Colonic mucosa (tissue), 4 donors: ENCODE data around the gene CCDC91. TPM values are rescaled to one million over a fixed set of nuclear protein-coding genes. Genes with fewer than 3 reads are reported as not detected.

ENCODE experiments used
- DNase-seq: peaks from one replicate; pipeline ENCODE4 v3.0.0-alpha.2; 2020
- H3K27ac ChIP-seq: fragments of 200-600 bp; one replicate; pipeline ENCODE4 v1.8.0; 2021
- H3K27me3 ChIP-seq: fragments of 200-600 bp; one replicate; pipeline ENCODE4 v1.8.0; 2021
- H3K36me3 ChIP-seq: fragments of 200-600 bp; one replicate; pipeline ENCODE4 v1.8.0; 2021
- H3K4me1 ChIP-seq: fragments of 200-600 bp; one replicate; pipeline ENCODE4 v1.8.0; 2021; ENCODE audit warnings: mild to moderate bottlenecking
- H3K4me3 ChIP-seq: fragments of 200-600 bp; one replicate; pipeline ENCODE4 v1.8.0; 2021
- H3K9ac ChIP-seq, 2 donors: one replicate each; pipeline ENCODE4 v1.7.0; 2013; ENCODE audit warnings: control low read depth in 2 of 2, low read depth in 2 of 2, low read length in 2 of 2
- H3K9me3 ChIP-seq: fragments of 200-600 bp; one replicate; pipeline ENCODE4 v1.8.0; 2021
- CTCF ChIP-seq: fragments of 200-600 bp; IDR thresholded peaks from one replicate; pipeline ENCODE4 v1.8.0; 2022; ENCODE audit warnings: antibody characterized with exemption, mild to moderate bottlenecking
- intact Hi-C: fragments of 100-400 bp; cut with DNase I; formaldehyde crosslinking; loops from one replicate; pipeline ENCODE4 v1.14.1; 2022
- total RNA-seq, 2 donors: library from RNA; stranded (reverse); fragmentation: NEBNext Ultra II Directional in 1 of 2; extraction: Animal tissue kit (Norgen Biotek cat#: 25700) in 1 of 2; gene quantifications; one replicate each; pipeline ENCODE4 v1.2.1, GENCODE V29; 2021
- donor health status: healthy.
- donor health status: DM: no; HTN: no; CAD: no.
- donor health status: DM: no; HTN: no; CAD: no.

CCDC91 gene
- total RNA-seq, 2 donors from 2014 or later: 15.6 to 20.5 TPM

- no peak for TF ChIP-seq CTCF
- no peaks in the 10 kb centered on the region for H3K36me3 ChIP-seq
- H3K9me3 ChIP-seq: no peaks in the 10 kb centered on the region
- no peak overlapping the region for H3K27ac ChIP-seq
- no peak overlapping the region for H3K9ac ChIP-seq
- H3K4me3 ChIP-seq: no peak overlapping the region
- no peaks in the 10 kb centered on the region for H3K4me1 ChIP-seq
- intact Hi-C loops: no loop called here
- no peak for DNase-seq
- no peaks in the 10 kb centered on the region for H3K27me3 ChIP-seq
Measured at GRCh38 chr12:28215021-28215420, 24.8 kb downstream of the CCDC91 start.

- no peak for DNase-seq
- intact Hi-C loops: no loop called here
- no peak overlapping the region for H3K9ac ChIP-seq
- no peak overlapping the region for H3K4me3 ChIP-seq
- no peak overlapping the region for H3K27ac ChIP-seq
- TF ChIP-seq CTCF: no peak
- no peaks in the 10 kb centered on the region for H3K9me3 ChIP-seq
- H3K27me3 ChIP-seq: no peaks in the 10 kb centered on the region
- no peaks in the 10 kb centered on the region for H3K4me1 ChIP-seq
- H3K36me3 ChIP-seq: no peaks in the 10 kb centered on the region
Measured at GRCh38 chr12:28216016-28216415, 25.8 kb downstream of the CCDC91 start.

GRCh38 chr12:28217805-28218204, 27.5 kb downstream of the CCDC91 start:
- no peak for TF ChIP-seq CTCF
- intact Hi-C loops: no loop called here

GRCh38 chr12:28218875-28219274, 28.6 kb downstream of the CCDC91 start:
- Histone ChIP-seq H3K4me3 (no peak overlapping the region), H3K36me3 (no peaks in the 10 kb centered on the region), H3K27ac (no peak overlapping the region), H3K27me3 (no peaks in the 10 kb centered on the region), H3K9me3 (no peaks in the 10 kb centered on the region), H3K9ac (no peak overlapping the region), H3K4me1 (no peaks in the 10 kb centered on the region)
- intact Hi-C loops: no loop called here
- no peak for TF ChIP-seq CTCF
- DNase-seq: no peak

More at GRCh38 chr12:28217805-28218204, 27.5 kb downstream of the CCDC91 start:
- no peaks in the 10 kb centered on the region for H3K27me3 ChIP-seq
- no peak overlapping the region for H3K9ac ChIP-seq
- DNase-seq: no peak
- H3K4me1 ChIP-seq: no peaks in the 10 kb centered on the region
- no peaks in the 10 kb centered on the region for H3K36me3 ChIP-seq
- no peak overlapping the region for H3K27ac ChIP-seq
- no peak overlapping the region for H3K4me3 ChIP-seq
- H3K9me3 ChIP-seq: no peaks in the 10 kb centered on the region

GRCh38 chr12:28219827-28220226, 29.6 kb downstream of the CCDC91 start:
- intact Hi-C loops: no loop called here
- no peak for DNase-seq
- Histone ChIP-seq H3K9ac (no peak overlapping the region), H3K36me3 (no peaks in the 10 kb centered on the region), H3K27ac (no peak overlapping the region), H3K27me3 (no peaks in the 10 kb centered on the region), H3K4me1 (no peaks in the 10 kb centered on the region), H3K4me3 (no peak overlapping the region), H3K9me3 (no peaks in the 10 kb centered on the region)
- no peak for TF ChIP-seq CTCF
